K562 (cell line): ENCODE measurements around the gene ANKRD12. TPM values are rescaled to one million over a fixed set of nuclear protein-coding genes. Genes with fewer than 3 reads are reported as not detected.

Experiments used
- CBFA2T2 ChIP-seq: fragments of 450-650 bp; conservative IDR thresholded peaks from 2 replicates; pipeline ENCODE4 v1.6.1; 2017; ENCODE audit warnings: mild to moderate bottlenecking
- CBX8 ChIP-seq: fragments of 200-600 bp; sonication (generic); IDR thresholded peaks from 2 replicates; pipeline ENCODE4 v1.6.1; 2012; ENCODE audit warnings: borderline replicate concordance, mixed run types, low read depth, mild to moderate bottlenecking, moderate library complexity, mixed read lengths, low read length, control low read depth, inconsistent platforms; ENCODE audit not compliant: poor library complexity, severe bottlenecking; ENCODE audit errors: extremely low read depth
- CREM ChIP-seq: IDR thresholded peaks from 2 replicates; pipeline ENCODE4 v1.6.1; 2014; ENCODE audit warnings: antibody characterized with exemption, low read depth
- EP300 ChIP-seq: IDR thresholded peaks from 2 replicates; pipeline ENCODE4 v1.6.1; 2012; ENCODE audit warnings: low read length, improper control_type of control experiment
- GATAD2A ChIP-seq: fragments of 450-650 bp; IDR thresholded peaks from 2 replicates; pipeline ENCODE4 v1.6.1; 2017
- GATAD2B ChIP-seq: fragments of 450-650 bp; IDR thresholded peaks from 2 replicates; pipeline ENCODE4 v1.6.1; 2017; ENCODE audit warnings: mild to moderate bottlenecking, borderline replicate concordance
- HIVEP1 ChIP-seq: fragments of 250-450 bp; sonication (Bioruptor Pico); IDR thresholded peaks from 2 replicates; pipeline ENCODE4 v1.4.0; 2020; ENCODE audit warnings: mild to moderate bottlenecking
- KAT7 ChIP-seq: sonication (generic); formaldehyde crosslinking; IDR thresholded peaks from 2 replicates; pipeline ENCODE4 v1.8.0; 2022; ENCODE audit warnings: missing genetic modification reagents, mild to moderate bottlenecking, borderline replicate concordance
- KDM1A ChIP-seq, 2 experiments: fragments of 450-650 bp; IDR thresholded peaks; 2 replicates each; pipeline ENCODE4 v1.6.1; 2016; ENCODE audit warnings: mild to moderate bottlenecking in 2 of 2
- KDM5B ChIP-seq: fragments of 200-600 bp; sonication (generic); IDR thresholded peaks from 2 replicates; pipeline ENCODE4 v1.6.1; 2012; ENCODE audit warnings: low read depth, mild to moderate bottlenecking, moderate library complexity, low read length, control low read depth, inconsistent platforms; ENCODE audit not compliant: insufficient replicate concordance
- KLF6 ChIP-seq: fragments of 250-450 bp; sonication (Bioruptor Pico); IDR thresholded peaks from 2 replicates; pipeline ENCODE4 v1.4.0; 2020; ENCODE audit warnings: mild to moderate bottlenecking, moderate library complexity, borderline replicate concordance
- LARP7 ChIP-seq: fragments of 450-650 bp; IDR thresholded peaks from 2 replicates; pipeline ENCODE4 v1.6.1; 2016
- MTA3 ChIP-seq: fragments of 450-650 bp; formaldehyde crosslinking; IDR thresholded peaks from 2 replicates; pipeline ENCODE4 v1.6.1; 2017; ENCODE audit warnings: mild to moderate bottlenecking, borderline replicate concordance
- NBN ChIP-seq: fragments of 450-650 bp; IDR thresholded peaks from 2 replicates; pipeline ENCODE4 v1.6.1; 2016; ENCODE audit warnings: low read depth, mild to moderate bottlenecking
- NEUROD1 ChIP-seq: fragments of 150-350 bp; IDR thresholded peaks from 2 replicates; pipeline ENCODE4 v1.6.1; 2014; ENCODE audit warnings: borderline replicate concordance, low read length, low read depth; ENCODE audit not compliant: partially characterized antibody
- NFIX ChIP-seq: fragments of 250-450 bp; sonication (Bioruptor Pico); IDR thresholded peaks from 2 replicates; pipeline ENCODE4 v1.4.0; 2020; ENCODE audit warnings: low read depth, mild to moderate bottlenecking, moderate library complexity
- USF1 ChIP-seq: sonication (generic); formaldehyde crosslinking; IDR thresholded peaks from 2 replicates; pipeline ENCODE4 v1.9.0; 2022; ENCODE audit warnings: mild to moderate bottlenecking, missing genetic modification reagents
- ZBTB5 ChIP-seq: fragments of 450-650 bp; IDR thresholded peaks from 2 replicates; pipeline ENCODE4 v1.6.1; 2017; ENCODE audit warnings: antibody characterized with exemption
- ZNF583 ChIP-seq: fragments of 250-450 bp; sonication (Bioruptor Pico); IDR thresholded peaks from 2 replicates; pipeline ENCODE4 v1.4.0; 2020
- ZNF830 ChIP-seq: fragments of 250-450 bp; sonication (Bioruptor Pico); IDR thresholded peaks from 2 replicates; pipeline ENCODE4 v1.5.0; 2021; ENCODE audit warnings: mild to moderate bottlenecking
- polyA plus RNA-seq, 8 experiments: library from polyadenylated mRNA; depleted of rRNA in 4 of 8; stranded (reverse) in 5 of 8; unstranded in 3 of 8; fragments of >200 nt; fragmentation: Nextera tagmentation in 2 of 8; fragmentation: Illumina TruSeq in 1 of 8; extraction: Ambion mirVana in 2 of 8; extraction: Trizol in 1 of 8; gene quantifications; 2 replicates each; pipeline versions ENCODE4 v1.2.1 to v1.2.3, GENCODE V29; 2011 to 2014; ENCODE audit warnings: inconsistent platforms in 1 of 8, missing spikeins in 1 of 8
- total RNA-seq, 7 experiments: library from RNA; depleted of rRNA in 6 of 7; stranded (reverse); fragments of >200 nt in 6 of 7; fragmentation: Illumina TruSeq in 2 of 7; extraction: Trizol in 2 of 7; gene quantifications; 2 replicates each; pipeline versions ENCODE4 v1.2.1 to v1.2.3, GENCODE V29; 2011 to 2021; ENCODE audit warnings: low replicate concordance in 1 of 7
- TF ChIP-seq, protein P1 (sequence below): fragments of 450-650 bp; formaldehyde crosslinking; IDR thresholded peaks from 2 replicates; pipeline ENCODE4 v1.4.0; 2022; ENCODE audit warnings: missing genetic modification characterization
- TF ChIP-seq, protein P2 (sequence below): sonication (generic); formaldehyde crosslinking; IDR thresholded peaks from 2 replicates; pipeline ENCODE4 v1.8.0; 2022; ENCODE audit warnings: missing genetic modification reagents, mild to moderate bottlenecking, moderate library complexity, borderline replicate concordance
- TF ChIP-seq, protein P3 (sequence below): sonication (generic); formaldehyde crosslinking; IDR thresholded peaks from 2 replicates; pipeline ENCODE4 v1.8.0; 2022; ENCODE audit warnings: mild to moderate bottlenecking, missing genetic modification reagents

The ANKRD12 gene
- total and polyA plus RNA-seq, 9 of the 15 experiments (the other 6 are each of a cell fraction or from before 2014, with no cell fraction given): 6.6 to 28.2 (median 16.0) TPM

- TF ChIP-seq CBFA2T2: peak; percentile 95
- TF ChIP-seq NFIX: no peak
- TF ChIP-seq, protein P1, sequence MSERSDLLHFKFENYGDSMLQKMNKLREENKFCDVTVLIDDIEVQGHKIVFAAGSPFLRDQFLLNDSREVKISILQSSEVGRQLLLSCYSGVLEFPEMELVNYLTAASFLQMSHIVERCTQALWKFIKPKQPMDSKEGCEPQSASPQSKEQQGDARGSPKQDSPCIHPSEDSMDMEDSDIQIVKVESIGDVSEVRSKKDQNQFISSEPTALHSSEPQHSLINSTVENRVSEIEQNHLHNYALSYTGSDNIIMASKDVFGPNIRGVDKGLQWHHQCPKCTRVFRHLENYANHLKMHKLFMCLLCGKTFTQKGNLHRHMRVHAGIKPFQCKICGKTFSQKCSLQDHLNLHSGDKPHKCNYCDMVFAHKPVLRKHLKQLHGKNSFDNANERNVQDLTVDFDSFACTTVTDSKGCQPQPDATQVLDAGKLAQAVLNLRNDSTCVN: 0 out of 2 replicates have a peak, but pooled peaks have one; percentile 55
- TF ChIP-seq KAT7 (CRISPR knock-in tag): peak; percentile 97
- TF ChIP-seq ZNF583 (CRISPR knock-in tag): no peak
- TF ChIP-seq EP300: peak; percentile 61
- TF ChIP-seq HIVEP1 (CRISPR knock-in tag): no peak
- TF ChIP-seq, protein P2, sequence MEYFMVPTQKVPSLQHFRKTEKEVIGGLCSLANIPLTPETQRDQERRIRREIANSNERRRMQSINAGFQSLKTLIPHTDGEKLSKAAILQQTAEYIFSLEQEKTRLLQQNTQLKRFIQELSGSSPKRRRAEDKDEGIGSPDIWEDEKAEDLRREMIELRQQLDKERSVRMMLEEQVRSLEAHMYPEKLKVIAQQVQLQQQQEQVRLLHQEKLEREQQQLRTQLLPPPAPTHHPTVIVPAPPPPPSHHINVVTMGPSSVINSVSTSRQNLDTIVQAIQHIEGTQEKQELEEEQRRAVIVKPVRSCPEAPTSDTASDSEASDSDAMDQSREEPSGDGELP: peak; percentile 90
- 0 out of 2 replicates have a peak, but pooled peaks have one; percentile 42 for TF ChIP-seq ZBTB5
- peak; percentile 58 for TF ChIP-seq KDM5B
- TF ChIP-seq CBX8: no peak
- peak; percentile 97 for TF ChIP-seq MTA3
- TF ChIP-seq USF1 (CRISPR knock-in tag): peak; percentile 99
- TF ChIP-seq KLF6: 0 out of 2 replicates have a peak, but pooled peaks have one; percentile 43
- TF ChIP-seq, protein P3, sequence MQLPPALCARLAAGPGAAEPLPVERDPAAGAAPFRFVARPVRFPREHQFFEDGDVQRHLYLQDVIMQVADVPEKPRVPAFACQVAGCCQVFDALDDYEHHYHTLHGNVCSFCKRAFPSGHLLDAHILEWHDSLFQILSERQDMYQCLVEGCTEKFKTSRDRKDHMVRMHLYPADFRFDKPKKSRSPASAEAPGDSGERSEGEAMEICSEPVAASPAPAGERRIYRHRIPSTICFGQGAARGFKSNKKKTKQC (CRISPR knock-in tag): no peak; the same call in 1 of the 2 replicates
- peak; percentile 76; the same call in 1 of the 2 replicates for TF ChIP-seq NBN
- TF ChIP-seq GATAD2A: peak; percentile 98
- no peak for TF ChIP-seq GATAD2B
- 0 out of 2 replicates have a peak, but pooled peaks have one; percentile 70 for TF ChIP-seq ZNF830 (CRISPR knock-in tag)
- peak; percentile 62 for TF ChIP-seq NEUROD1
- TF ChIP-seq LARP7: peak; percentile 58; the same call in 1 of the 2 replicates
- TF ChIP-seq CREM: peak; percentile 82
- no peak for TF ChIP-seq KDM1A (IDR thresholded peaks at IDR 0.05)
These were observed at the start of gene ANKRD12 (continued) for GRCh38 chr18:9136315-9137155.
